Stimulated activated CD4-positive, alpha-beta T cell treated with anti-CD3 and anti-CD28 coated beads, Interleukin-4, amount 100 ng/mL, for 4 hours (primary cell): ENCODE results near the gene ASGR2.
A peak's percentile ranks its signal among the peaks of the same experiment; 100 is the strongest.
"Not testable (repeated sequence)": the region's sequence is repeated elsewhere in the genome, so short reads cannot be mapped to it uniquely, and the experiment has no call there.

Experiments used
- DNase-seq, 2 experiments: peaks; one replicate each; pipeline ENCODE4 v3.0.0-alpha.2; 2020

The ASGR2 gene

GRCh38 chr17:7114241-7114874 lies at the start of gene ASGR2:
Gene ASGR2 (minus strand): TSS chr17:7114822. CDS start chr17:7114240, 582 bp downstream.
- no peak for DNase-seq

GRCh38 chr17:7159571-7159970 lies 44.9 kb upstream of the ASGR2 start:
- DNase-seq, result not testable (repeated sequence)

GRCh38 chr17:7158424-7158823 lies 43.8 kb upstream of the ASGR2 start:
- not testable (repeated sequence) for DNase-seq

- no peak for DNase-seq
Measured at GRCh38 chr17:7156342-7156940, 41.8 kb upstream of the ASGR2 start.

GRCh38 chr17:7147772-7148171 lies 33.1 kb upstream of the ASGR2 start:
- DNase-seq, result no peak

GRCh38 chr17:7146115-7146514 lies 31.5 kb upstream of the ASGR2 start:
- no peak for DNase-seq

- DNase-seq, result no peak
Measured at GRCh38 chr17:7144213-7144612, 29.6 kb upstream of the ASGR2 start.

- DNase-seq, result no peak
Measured at GRCh38 chr17:7141824-7142223, 27.2 kb upstream of the ASGR2 start.

GRCh38 chr17:7139400-7139799 lies 24.8 kb upstream of the ASGR2 start:
- no peak for DNase-seq

- no peak for DNase-seq
Measured at GRCh38 chr17:7138800-7139381, 24.3 kb upstream of the ASGR2 start.

- DNase-seq, result no peak
Measured at GRCh38 chr17:7137171-7137943, 22.7 kb upstream of the ASGR2 start.

GRCh38 chr17:7136266-7136877 lies 21.8 kb upstream of the ASGR2 start:
- DNase-seq, result peak; percentile 65 to 78

- no peak for DNase-seq
Measured at GRCh38 chr17:7133916-7134315, 19.3 kb upstream of the ASGR2 start.

GRCh38 chr17:7133424-7133823 lies 18.8 kb upstream of the ASGR2 start:
- peak; percentile 32 to 65 for DNase-seq

GRCh38 chr17:7132511-7133094 lies 18.0 kb upstream of the ASGR2 start:
- peak; percentile 24 to 47 for DNase-seq

- no peak for DNase-seq
Measured at GRCh38 chr17:7131423-7131791, 16.8 kb upstream of the ASGR2 start.

- DNase-seq, result no peak
Measured at GRCh38 chr17:7130621-7131422, 16.2 kb upstream of the ASGR2 start.

GRCh38 chr17:7129311-7129710 lies 14.7 kb upstream of the ASGR2 start:
- DNase-seq, result no peak

- no peak for DNase-seq
Measured at GRCh38 chr17:7128160-7128559, 13.5 kb upstream of the ASGR2 start.

- DNase-seq, result not testable (repeated sequence)
Measured at GRCh38 chr17:7127501-7127900, 12.9 kb upstream of the ASGR2 start.

GRCh38 chr17:7126386-7126785 lies 11.8 kb upstream of the ASGR2 start:
- not testable (repeated sequence) for DNase-seq

- no peak for DNase-seq
Measured at GRCh38 chr17:7124923-7125322, 10.3 kb upstream of the ASGR2 start.
